ENCODE results near the gene PSMG4. TPM values are rescaled to one million over a fixed set of nuclear protein-coding genes. Genes with fewer than 3 reads are reported as not detected.

PSMG4 gene
- total RNA-seq, 1 experiment from 2014 or later, result 51.9 TPM

GRCh38 chr6:3294396-3294795, 35.6 kb downstream of the PSMG4 start:
- H3K9me3 ChIP-seq (ENCODE audit: low read length), result no peaks in the 10 kb centered on the region
- H3K9ac ChIP-seq (ENCODE audit: low read length), result no peak overlapping the region
- no peak overlapping the region for H3K4me3 ChIP-seq (ENCODE audit: low read length)
- POLR2A ChIA-PET (ENCODE audit: unreplicated experiment), result no interaction called here
- H4K20me1 ChIP-seq (ENCODE audit: low read length), result no peaks in the 10 kb centered on the region
- no peaks in the 10 kb centered on the region for H3F3A ChIP-seq (ENCODE audit: low read length, unreplicated experiment)
- CTCF ChIA-PET, result no interaction called here
- no peak overlapping the region for H3K4me2 ChIP-seq (ENCODE audit: low read length)
- no peak for ATAC-seq
- peaks cover 18% of the 10 kb centered on the region for H3K4me1 ChIP-seq (ENCODE audit: insufficient read depth, low read length)
- intact Hi-C loops (cut with micrococcal nuclease), result no loop called here
- H3K27ac ChIP-seq (ENCODE audit: low read length), result no peak overlapping the region
- no TSS peak for BruUV-seq (replicated peaks)
- no peak for DNase-seq
- H2AFZ ChIP-seq (ENCODE audit: low read length), result no peak overlapping the region
- no peaks in the 10 kb centered on the region for H3K79me2 ChIP-seq (ENCODE audit: low read length)
- no peak for TF ChIP-seq EZH2phosphoT487 (IDR thresholded peaks at IDR 0.05; ENCODE audit: borderline replicate concordance, low read length)
- no peak for TF ChIP-seq EZH2 (IDR thresholded peaks at IDR 0.05; ENCODE audit: low read length, unreplicated experiment)
- TF ChIP-seq, protein P1, sequence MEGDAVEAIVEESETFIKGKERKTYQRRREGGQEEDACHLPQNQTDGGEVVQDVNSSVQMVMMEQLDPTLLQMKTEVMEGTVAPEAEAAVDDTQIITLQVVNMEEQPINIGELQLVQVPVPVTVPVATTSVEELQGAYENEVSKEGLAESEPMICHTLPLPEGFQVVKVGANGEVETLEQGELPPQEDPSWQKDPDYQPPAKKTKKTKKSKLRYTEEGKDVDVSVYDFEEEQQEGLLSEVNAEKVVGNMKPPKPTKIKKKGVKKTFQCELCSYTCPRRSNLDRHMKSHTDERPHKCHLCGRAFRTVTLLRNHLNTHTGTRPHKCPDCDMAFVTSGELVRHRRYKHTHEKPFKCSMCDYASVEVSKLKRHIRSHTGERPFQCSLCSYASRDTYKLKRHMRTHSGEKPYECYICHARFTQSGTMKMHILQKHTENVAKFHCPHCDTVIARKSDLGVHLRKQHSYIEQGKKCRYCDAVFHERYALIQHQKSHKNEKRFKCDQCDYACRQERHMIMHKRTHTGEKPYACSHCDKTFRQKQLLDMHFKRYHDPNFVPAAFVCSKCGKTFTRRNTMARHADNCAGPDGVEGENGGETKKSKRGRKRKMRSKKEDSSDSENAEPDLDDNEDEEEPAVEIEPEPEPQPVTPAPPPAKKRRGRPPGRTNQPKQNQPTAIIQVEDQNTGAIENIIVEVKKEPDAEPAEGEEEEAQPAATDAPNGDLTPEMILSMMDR (conservative IDR thresholded peaks at IDR 0.05; ENCODE audit: low read depth, low read length), result no peak
- H3K36me3 ChIP-seq (ENCODE audit: low read depth, low read length), result no peaks in the 10 kb centered on the region
- no peaks in the 10 kb centered on the region for H3K9me2 ChIP-seq (replicated peaks; ENCODE audit: low read length)
- no peaks in the 10 kb centered on the region for H3K27me3 ChIP-seq (ENCODE audit: low read length)

- peaks cover 18% of the 10 kb centered on the region for H3K4me1 ChIP-seq (ENCODE audit: insufficient read depth, low read length)
- ATAC-seq, result no peak; the same call in 1 of the 2 replicates
- POLR2A ChIA-PET (ENCODE audit: unreplicated experiment), result no interaction called here
Observed at GRCh38 chr6:3294921-3295871, 36.4 kb downstream of the PSMG4 start.

More at GRCh38 chr6:3294921-3295871, 36.4 kb downstream of the PSMG4 start:
- Histone ChIP-seq H3K9me3 (ENCODE audit: low read length) (no peaks in the 10 kb centered on the region), H3K27me3 (ENCODE audit: low read length) (no peaks in the 10 kb centered on the region), H3K4me2 (ENCODE audit: low read length) (no peak overlapping the region), H3F3A (ENCODE audit: low read length, unreplicated experiment) (no peaks in the 10 kb centered on the region), H4K20me1 (ENCODE audit: low read length) (no peaks in the 10 kb centered on the region), H3K9ac (ENCODE audit: low read length) (no peak overlapping the region), H2AFZ (ENCODE audit: low read length) (no peak overlapping the region), H3K79me2 (ENCODE audit: low read length) (no peaks in the 10 kb centered on the region), H3K36me3 (ENCODE audit: low read depth, low read length) (no peaks in the 10 kb centered on the region), H3K4me3 (ENCODE audit: low read length) (no peak overlapping the region), H3K9me2 (replicated peaks; ENCODE audit: low read length) (no peaks in the 10 kb centered on the region), H3K27ac (ENCODE audit: low read length) (no peak overlapping the region)
- peak; percentile 20 for DNase-seq
- intact Hi-C loops (cut with micrococcal nuclease), result loop anchor here (5.0 kb wide), 1 partner anchor 162 kb away; the partner anchor contains the start of gene SLC22A23
- TF ChIP-seq EZH2 (IDR thresholded peaks at IDR 0.05; ENCODE audit: low read length, unreplicated experiment) (no peak), EZH2phosphoT487 (IDR thresholded peaks at IDR 0.05; ENCODE audit: borderline replicate concordance, low read length) (no peak)
- TF ChIP-seq, protein P1 (conservative IDR thresholded peaks at IDR 0.05; ENCODE audit: low read depth, low read length), result peak; percentile 41
- CTCF ChIA-PET, result no interaction called here
- BruUV-seq (replicated peaks), result no TSS peak
